HepG2 (cell line): ENCODE measurements around the gene BRSK2. TPM values are rescaled to one million over a fixed set of nuclear protein-coding genes. Genes with fewer than 3 reads are reported as not detected.

ENCODE experiments used
- ATAC-seq: fragments of 200-7000 bp; cut with Tn5 transposase; 3 replicates; pipeline ENCODE4 v1.9.1; 2020; ENCODE audit warnings: mild to moderate bottlenecking, moderate library complexity
- BruUV-seq: library from RNA; stranded (reverse); fragments of 400-500 nt; replicated peaks from 2 replicates; lab custom pipeline; 2021; lab: Mats Ljungman, UMichigan
- CTCF ChIA-PET: fragments of 300-600 bp; formaldehyde crosslinking; extraction: SDS; loops from one replicate; lab custom pipeline; 2021; ENCODE audit warnings: low total read pairs, inconsistent platforms, low intra/inter-chr PET ratio; lab: Yijun Ruan, JAX
- POLR2A ChIA-PET: fragments of 350-600 bp; sonication (Branson Sonifier 250); formaldehyde crosslinking; loops from one replicate; lab custom pipeline; 2020; ENCODE audit warnings: antibody characterized with exemption, inconsistent platforms; lab: Yijun Ruan, JAX
- DNase-seq: peaks from one replicate; pipeline ENCODE4 v3.0.0-alpha.2; 2015; ENCODE audit warnings: low spot score
- FAIRE-seq: peaks from 3 replicates; lab custom pipeline; 2011; peaks lifted over from hg19 to GRCh38; lab: Jason Lieb, UNC
- H2AFZ ChIP-seq: one replicate; pipeline ENCODE4 v1.6.1; 2011; ENCODE audit warnings: low read length, inconsistent platforms
- H3K27ac ChIP-seq: fragments of 300-600 bp; 3 replicates; pipeline ENCODE4 v1.8.0; 2011; ENCODE audit warnings: mixed run types, mild to moderate bottlenecking, mixed read lengths, low read length, inconsistent platforms; ENCODE audit not compliant: insufficient read depth; ENCODE audit errors: extremely low read length
- H3K27me3 ChIP-seq, 2 experiments: fragments of 200-600 bp in 1 of 2; 2 replicates in 1 of 2; 3 replicates in 1 of 2; pipeline versions ENCODE4 v1.6.0 to v1.8.0; 2011; ENCODE audit warnings: low read length in 2 of 2, mild to moderate bottlenecking in 2 of 2, moderate library complexity in 2 of 2, inconsistent platforms in 1 of 2; ENCODE audit not compliant: insufficient read depth in 2 of 2, control insufficient read depth in 1 of 2
- H3K36me3 ChIP-seq, 2 experiments: fragments of 200-600 bp in 1 of 2; replicated peaks in 1 of 2; 2 replicates in 1 of 2; 3 replicates in 1 of 2; pipeline versions ENCODE4 v1.5.1 to v1.8.0; 2011; ENCODE audit warnings: low read length in 2 of 2, inconsistent platforms in 1 of 2; ENCODE audit not compliant: insufficient read depth in 2 of 2, control insufficient read depth in 1 of 2
- H3K4me1 ChIP-seq: 2 replicates; pipeline ENCODE4 v1.5.1; 2012; ENCODE audit warnings: low read length, inconsistent platforms; ENCODE audit not compliant: insufficient read depth
- H3K4me2 ChIP-seq: 2 replicates; pipeline ENCODE4 v1.6.0; 2011; ENCODE audit warnings: low read depth, low read length, inconsistent platforms
- H3K4me3 ChIP-seq, 3 experiments: fragments of 200-600 bp in 1 of 3; sonication (generic), shearing (Covaris generic) in 1 of 3; replicated peaks in 1 of 3; 2 replicates each; pipeline ENCODE4 v1.5.1; 2011 to 2016; ENCODE audit warnings: low read length in 3 of 3, inconsistent platforms in 2 of 3, low read depth in 2 of 3, mild to moderate bottlenecking in 2 of 3, control low read depth in 1 of 3, mixed read lengths in 1 of 3; ENCODE audit not compliant: insufficient read depth in 1 of 3
- H3K79me2 ChIP-seq: one replicate; pipeline ENCODE4 v1.6.1; 2011; ENCODE audit warnings: low read length, inconsistent platforms; ENCODE audit not compliant: insufficient read depth
- H3K9ac ChIP-seq: 2 replicates; pipeline ENCODE4 v1.6.0; 2011; ENCODE audit warnings: mild to moderate bottlenecking, low read depth, low read length, inconsistent platforms; ENCODE audit not compliant: insufficient read depth
- H3K9me3 ChIP-seq: 2 replicates; pipeline ENCODE4 v1.5.1; 2012; ENCODE audit warnings: mild to moderate bottlenecking, low read length
- H4K20me1 ChIP-seq: 2 replicates; pipeline ENCODE4 v1.6.0; 2011; ENCODE audit warnings: inconsistent platforms, mild to moderate bottlenecking, low read length, moderate library complexity; ENCODE audit not compliant: insufficient read depth
- ESRRA ChIP-seq: sonication (generic); formaldehyde crosslinking; IDR thresholded peaks from 2 replicates; pipeline ENCODE4 v1.5.1; 2020; ENCODE audit warnings: mild to moderate bottlenecking, low read depth, missing genetic modification reagents
- ETS1 ChIP-seq: sonication (generic); formaldehyde crosslinking; IDR thresholded peaks from 2 replicates; pipeline ENCODE4 v1.4.0; 2020; ENCODE audit warnings: missing genetic modification reagents
- MBD4 ChIP-seq: IDR thresholded peaks from 2 replicates; pipeline ENCODE4 v1.6.1; 2012; ENCODE audit warnings: low read length, inconsistent platforms, borderline replicate concordance
- MLX ChIP-seq: IDR thresholded peaks from 2 replicates; pipeline ENCODE4 v1.6.1; 2016
- PHF20 ChIP-seq: sonication (generic); formaldehyde crosslinking; IDR thresholded peaks from 2 replicates; pipeline ENCODE4 v1.5.0; 2020; ENCODE audit warnings: mild to moderate bottlenecking, missing genetic modification reagents
- TBX3 ChIP-seq: fragments of 450-650 bp; IDR thresholded peaks from 2 replicates; pipeline ENCODE4 v1.6.1; 2017; ENCODE audit warnings: antibody characterized with exemption, mild to moderate bottlenecking, inconsistent platforms, borderline replicate concordance
- ZMAT3 ChIP-seq: sonication (generic); formaldehyde crosslinking; conservative IDR thresholded peaks from 2 replicates; pipeline ENCODE4 v1.7.0; 2021; ENCODE audit warnings: missing genetic modification reagents
- ZNF121 ChIP-seq: sonication (generic); formaldehyde crosslinking; IDR thresholded peaks from 2 replicates; pipeline ENCODE4 v1.5.0; 2020; ENCODE audit warnings: mild to moderate bottlenecking, missing genetic modification reagents
- ZNF235 ChIP-seq: sonication (generic); formaldehyde crosslinking; IDR thresholded peaks from 2 replicates; pipeline ENCODE4 v1.8.1; 2023; ENCODE audit warnings: mild to moderate bottlenecking, missing genetic modification reagents, borderline replicate concordance
- ZNF274 ChIP-seq: sonication (generic); formaldehyde crosslinking; IDR thresholded peaks from 2 replicates; pipeline ENCODE4 v1.5.1; 2020; ENCODE audit warnings: mild to moderate bottlenecking, missing genetic modification reagents
- ZNF318 ChIP-seq: sonication (generic); formaldehyde crosslinking; IDR thresholded peaks from 2 replicates; pipeline ENCODE4 v1.4.0; 2020; ENCODE audit warnings: mild to moderate bottlenecking, missing genetic modification reagents
- ZNF512 ChIP-seq: sonication (generic); formaldehyde crosslinking; IDR thresholded peaks from 2 replicates; pipeline ENCODE4 v1.4.0; 2020; ENCODE audit warnings: mild to moderate bottlenecking, missing genetic modification reagents
- ZSCAN20 ChIP-seq: sonication (generic); formaldehyde crosslinking; IDR thresholded peaks from 2 replicates; pipeline ENCODE4 v1.4.0; 2020; ENCODE audit warnings: missing genetic modification reagents, mild to moderate bottlenecking, borderline replicate concordance
- WGBS: methylation state at CpG from one replicate; pipeline ENCODE4 v1.1.6; 2017; ENCODE audit warnings: low lambda C conversion rate; 5-methylcytosine and 5-hydroxymethylcytosine counted together
- in situ Hi-C: cut with HindIII; loops from 2 replicates; pipeline ENCODE4 v1.10.0; 2017; ENCODE audit warnings: low pct_unique_long_range_greater_than_20kb; ENCODE audit not compliant: extremely low pct_ligation_motif_present
- intact Hi-C: fragments of 100-400 bp; cut with micrococcal nuclease; formaldehyde crosslinking; loops from one replicate; pipeline ENCODE4 v1.10.0; 2022; ENCODE audit not compliant: unreplicated experiment
- polyA plus RNA-seq, 8 experiments: library from polyadenylated mRNA; depleted of rRNA in 3 of 8; stranded (reverse) in 7 of 8; unstranded in 1 of 8; fragments of >200 nt; fragmentation: Illumina TruSeq in 4 of 8; extraction: Trizol in 4 of 8; gene quantifications; 2 replicates each; pipeline versions ENCODE4 v1.2.1 to v1.2.3, GENCODE V29; 2011 to 2016; ENCODE audit warnings: low read depth in 4 of 8, missing spikeins in 1 of 8, mixed read lengths in 1 of 8; ENCODE audit not compliant: insufficient read depth in 1 of 8
- total RNA-seq, 5 experiments: library from RNA; depleted of rRNA; stranded (reverse); fragments of >200 nt; fragmentation: Illumina TruSeq; extraction: Trizol; gene quantifications; 2 replicates each; pipeline ENCODE4 v1.2.3, GENCODE V29; 2016; ENCODE audit warnings: low read depth in 1 of 5

The BRSK2 gene
- total and polyA plus RNA-seq, 2 of the 13 experiments (the other 11 are each of a cell fraction or from before 2014, with no cell fraction given) = 0.74 to 1.1 TPM

- no peak for DNase-seq
- in situ Hi-C loops = no loop called here
- ChIA-PET POLR2A (no interaction called here), CTCF (no interaction called here)
- no peak for TF ChIP-seq MBD4
- no peak for TF ChIP-seq PHF20 (CRISPR knock-in tag)
- no peak for TF ChIP-seq ZNF235 (CRISPR knock-in tag)
- no peak for TF ChIP-seq TBX3
- TF ChIP-seq MLX (CRISPR knock-in tag) = no peak
- no peak for TF ChIP-seq ETS1 (CRISPR knock-in tag)
- TF ChIP-seq ZMAT3 (CRISPR knock-in tag) = no peak
- no peak for TF ChIP-seq ZNF274
- TF ChIP-seq ZNF318 (CRISPR knock-in tag) = no peak
- TF ChIP-seq ZNF512 (CRISPR knock-in tag) = no peak
- no peak for TF ChIP-seq ZNF121 (CRISPR knock-in tag)
- TF ChIP-seq ZSCAN20 (CRISPR knock-in tag) = no peak
- TF ChIP-seq ESRRA (CRISPR knock-in tag) = no peak
- Histone ChIP-seq H3K4me3 (no peak overlapping the region), H3K27me3 (peaks cover 11 to 74% of the 10 kb centered on the region in 2 experiments), H2AFZ (no peak overlapping the region), H3K79me2 (no peaks in the 10 kb centered on the region), H3K4me2 (no peak overlapping the region), H3K9me3 (no peaks in the 10 kb centered on the region), H3K9ac (no peak overlapping the region), H3K4me1 (no peaks in the 10 kb centered on the region), H4K20me1 (peaks cover 19% of the 10 kb centered on the region; the same call in 1 of the 2 replicates), H3K36me3 (no peaks in the 10 kb centered on the region), H3K27ac (no peak overlapping the region)
- WGBS = 25% methylated on average over 8 of the region's 25 CpGs
- intact Hi-C loops = no loop called here
- no TSS peak for BruUV-seq
- no peak for ATAC-seq
- FAIRE-seq = no peak
Observed at GRCh38 chr11:1404461-1405185, 14.9 kb downstream of the BRSK2 start.
